Activated CD4-positive, alpha-beta T cell treated with anti-CD3 and anti-CD28 coated beads for 4 hours (primary cell): Measurements from ENCODE around the gene DUS1L.
A peak's percentile ranks its signal among the peaks of the same experiment; 100 is the strongest.

Experiments
- DNase-seq, 2 donors: peaks; one replicate each; pipeline ENCODE4 v3.0.0-alpha.2; 2020

Gene DUS1L

DNA sequence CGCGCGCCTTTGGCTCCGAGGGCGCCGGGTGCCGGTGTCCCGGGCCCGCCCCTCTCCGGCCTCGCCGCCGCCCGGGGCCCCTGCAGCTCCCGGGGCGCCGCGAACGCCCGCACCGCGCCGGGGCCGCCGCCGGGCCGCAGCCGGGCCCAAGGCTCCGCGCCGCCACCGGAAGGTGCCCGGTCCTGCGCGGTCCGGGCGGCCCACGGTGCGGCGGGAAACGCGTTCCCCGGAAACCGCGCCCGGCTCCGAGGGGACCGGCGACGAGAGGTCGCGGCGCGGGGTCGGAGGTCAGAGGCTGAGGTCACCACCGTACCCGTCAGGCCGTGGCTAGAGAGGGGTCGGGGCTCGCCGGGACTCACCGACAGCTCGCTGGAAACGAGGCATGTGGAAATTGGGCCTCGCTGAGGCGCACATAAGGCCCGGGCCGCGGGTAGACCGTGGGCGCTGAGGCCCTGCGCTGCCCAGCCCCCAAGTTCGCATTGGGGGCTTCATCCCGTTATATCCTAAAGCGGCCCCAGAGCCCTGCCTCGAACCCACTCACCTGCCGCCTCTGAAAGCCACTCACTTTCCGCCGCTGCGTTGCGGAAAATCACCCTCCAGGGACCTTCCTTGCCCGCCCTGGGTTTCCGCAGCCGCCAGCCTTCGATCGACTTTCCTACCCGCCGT lies at the start of gene DUS1L:
DUS1L (minus strand) TSS at position 167 of the 666 bp plus-strand sequence. CDS start 745 bp downstream, outside the sequence.
- DNase-seq, result peak; percentile 68 to 72

DNA sequence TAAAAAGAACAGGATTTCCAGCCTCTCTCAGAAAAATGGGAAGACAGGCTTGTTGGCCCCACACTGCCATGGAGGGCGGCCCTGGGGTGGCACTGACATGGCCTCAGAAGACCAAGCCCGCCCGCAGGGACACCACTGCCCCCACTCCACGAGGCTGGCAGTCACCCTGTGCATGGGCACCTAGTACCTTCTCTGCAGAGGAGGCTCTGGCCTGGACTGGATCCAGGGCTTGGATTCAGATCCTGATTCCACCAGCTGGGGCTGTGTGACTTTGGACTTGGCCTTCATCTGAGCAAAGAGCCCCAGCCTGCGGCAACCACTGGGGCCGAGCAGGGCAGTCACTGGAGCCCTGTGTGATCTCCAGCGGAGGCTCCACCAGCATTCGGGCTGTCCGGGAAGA lies 49.3 kb upstream of the DUS1L start:
- DNase-seq, result no peak

DNA sequence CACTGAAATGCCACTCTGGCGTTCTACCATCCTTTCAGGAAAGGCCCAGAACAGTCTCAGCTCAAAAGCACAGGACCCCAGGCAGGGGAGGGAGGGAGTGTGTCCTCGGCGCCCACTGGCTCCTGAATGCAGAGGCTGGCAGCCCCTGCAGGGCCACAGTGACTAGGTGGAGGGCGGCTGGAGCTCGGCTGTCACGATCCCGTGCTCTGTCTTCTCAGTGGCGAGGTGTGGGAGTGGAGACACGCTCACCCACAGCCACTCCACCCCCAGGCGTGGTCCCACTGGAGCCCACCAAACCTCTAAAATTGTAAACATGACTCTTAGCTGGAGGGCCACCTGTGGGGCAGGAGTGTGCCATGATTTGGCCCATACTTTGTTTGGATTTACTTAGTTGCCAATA lies 48.8 kb upstream of the DUS1L start:
- DNase-seq, result no peak

DNA sequence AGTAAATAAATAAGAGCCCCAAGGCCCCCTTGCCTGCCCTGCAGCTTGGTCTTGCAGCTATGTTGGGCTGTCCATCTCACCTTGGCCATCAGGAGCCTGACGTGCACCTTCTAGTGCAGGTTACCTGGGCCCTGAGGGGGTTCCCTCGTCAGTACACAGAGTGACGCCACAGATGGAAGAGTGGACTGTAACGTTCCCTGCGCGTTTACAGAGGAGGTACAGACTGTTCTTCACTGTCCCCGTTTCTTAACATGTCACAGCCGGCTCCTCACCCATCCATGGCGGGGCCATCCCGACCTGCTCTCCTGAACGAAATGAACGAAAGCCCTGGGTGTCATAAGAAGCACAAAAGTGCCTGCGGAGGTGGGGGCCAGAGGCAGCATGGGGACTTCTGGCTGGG lies 48.3 kb upstream of the DUS1L start:
- no peak for DNase-seq

DNA sequence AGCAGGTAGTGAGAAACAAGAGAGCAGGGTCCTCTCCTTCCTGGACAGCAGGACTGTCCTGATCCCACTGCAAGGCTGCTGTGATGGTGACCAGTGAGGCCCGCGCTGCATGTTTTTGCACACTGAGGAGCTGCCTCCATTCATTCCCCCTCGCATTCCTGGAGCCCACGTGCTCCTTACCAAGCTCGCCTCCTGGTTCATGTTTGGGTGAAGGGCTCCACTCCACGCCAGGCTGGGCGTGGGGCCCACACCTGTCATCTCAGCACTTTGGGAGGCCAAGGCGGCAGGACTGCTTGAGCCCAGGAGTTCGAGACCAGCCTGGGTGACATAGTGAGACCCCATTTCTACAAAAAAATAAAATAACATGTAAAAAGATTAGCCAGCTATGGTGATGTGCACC lies 47.8 kb upstream of the DUS1L start:
- no peak for DNase-seq

DNA sequence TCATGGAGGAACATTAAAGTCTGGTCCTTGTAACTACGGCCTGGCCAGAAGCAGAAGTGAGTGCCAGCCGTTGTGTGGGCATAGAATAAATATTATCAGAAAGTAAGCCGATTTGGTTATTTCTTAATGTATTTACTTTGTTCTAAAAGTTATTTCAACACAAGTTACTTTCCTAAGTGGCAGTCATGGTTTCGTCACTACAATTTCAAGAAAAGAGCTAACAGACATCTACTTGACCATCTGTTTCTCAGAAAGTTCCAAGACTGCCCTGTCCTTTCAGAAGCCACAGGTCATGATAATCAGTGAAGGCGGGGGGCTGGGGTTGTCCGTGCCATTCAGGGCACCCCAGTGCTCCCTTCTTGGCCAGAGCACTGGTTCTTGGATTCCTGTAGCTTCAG lies 47.3 kb upstream of the DUS1L start:
- no peak for DNase-seq

DNA sequence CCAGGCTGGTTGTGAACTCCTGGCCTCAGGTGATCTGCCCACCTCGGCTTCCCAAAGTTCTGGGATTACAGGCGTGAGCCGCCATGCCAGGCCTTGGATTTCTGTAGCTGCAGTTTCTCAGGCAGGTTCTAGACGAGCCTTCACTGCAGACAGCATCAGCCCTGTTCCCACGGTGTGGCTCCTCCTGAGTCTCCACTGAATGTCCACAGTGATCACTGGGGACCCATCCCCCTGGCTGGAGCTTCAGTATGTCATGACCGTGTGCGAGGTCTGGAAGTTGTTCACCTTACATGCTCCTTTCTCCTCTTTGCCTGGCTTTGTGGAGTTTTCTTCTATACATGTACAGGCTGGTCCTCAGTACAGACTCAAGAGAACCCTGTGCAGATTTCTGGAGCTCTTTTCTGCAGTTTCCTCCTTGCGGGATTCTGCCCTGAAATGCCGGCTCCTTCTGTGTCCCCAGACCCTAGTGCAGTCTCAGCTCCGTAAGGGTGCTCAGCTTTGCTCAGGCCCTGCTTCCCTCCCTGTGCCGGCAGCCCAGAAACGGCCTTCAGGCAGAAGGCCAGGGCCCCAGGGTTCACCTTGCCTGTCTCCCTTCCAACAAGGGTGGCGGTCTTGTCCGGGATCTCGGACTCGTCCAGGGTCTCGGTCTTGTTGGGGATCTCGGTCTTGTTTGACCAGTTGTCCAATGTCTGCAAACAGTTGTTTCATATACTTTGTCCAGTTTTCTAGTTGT lies 46.7 kb upstream of the DUS1L start:
- DNase-seq, result no peak

DNA sequence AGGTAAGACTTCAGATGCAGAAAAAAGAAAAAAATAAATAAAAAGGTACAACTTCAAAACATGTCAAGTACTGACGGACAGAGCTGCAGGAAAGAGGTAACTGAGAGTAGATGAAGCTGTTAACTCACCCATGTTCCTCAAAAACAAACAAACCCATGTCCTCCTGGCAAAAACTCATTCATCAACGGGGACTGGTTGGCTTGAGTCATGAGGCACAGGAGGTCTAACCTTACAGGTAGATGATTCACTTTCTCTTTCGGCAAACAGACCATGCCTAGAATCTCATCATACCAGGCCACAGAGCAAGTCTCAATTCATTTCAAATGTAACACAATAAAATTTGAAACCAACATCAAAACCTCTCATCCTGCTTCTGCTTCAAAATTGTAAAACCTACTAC lies 44.7 kb upstream of the DUS1L start:
- no peak for DNase-seq

DNA sequence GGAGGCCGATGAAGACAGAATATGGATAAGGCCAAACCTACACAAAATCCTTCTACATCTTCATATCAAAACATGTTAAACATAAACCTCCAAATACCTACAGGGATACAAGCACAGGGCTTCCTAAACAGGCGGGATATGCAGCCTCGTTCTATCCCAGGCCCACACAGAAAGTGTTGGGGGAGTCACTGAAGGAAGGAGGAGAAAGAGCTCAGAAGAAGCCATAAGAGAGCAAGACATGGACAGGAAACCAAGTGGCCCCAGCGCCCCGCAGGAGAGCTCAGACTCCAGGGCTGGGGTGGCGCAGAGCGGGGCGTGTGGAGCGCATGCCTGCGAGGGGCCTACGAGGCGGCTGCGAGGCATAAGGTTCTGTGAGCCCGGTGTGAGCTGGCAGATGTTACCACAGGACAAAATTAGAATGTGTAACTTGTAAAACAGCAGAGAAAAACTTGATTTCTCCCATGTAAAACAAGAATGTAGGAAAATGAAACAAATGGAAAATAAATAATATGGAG lies 43.4 kb upstream of the DUS1L start:
- no peak for DNase-seq

DNA sequence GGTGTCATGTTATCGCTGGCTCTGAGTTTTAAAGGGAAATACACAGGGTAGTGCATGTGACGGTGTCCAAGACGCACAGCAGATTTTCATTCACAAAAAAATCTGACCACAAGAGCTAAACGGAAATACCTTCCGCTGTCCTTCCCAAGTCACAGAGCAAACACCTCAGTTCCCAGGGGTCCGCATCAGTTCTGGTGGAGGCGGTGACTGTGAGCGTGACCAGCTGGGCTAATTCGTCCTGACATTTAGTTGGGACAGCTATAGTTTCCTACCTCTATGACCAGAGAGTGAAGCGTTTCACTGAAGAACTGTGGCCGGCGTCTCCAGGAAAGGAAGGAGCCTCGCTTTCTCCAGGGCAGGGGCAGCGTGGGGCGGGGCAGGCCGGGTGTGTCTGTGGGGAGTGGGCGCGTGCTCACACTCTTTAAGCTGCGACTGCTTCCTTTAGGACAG lies 42.9 kb upstream of the DUS1L start:
- DNase-seq, result no peak

DNA sequence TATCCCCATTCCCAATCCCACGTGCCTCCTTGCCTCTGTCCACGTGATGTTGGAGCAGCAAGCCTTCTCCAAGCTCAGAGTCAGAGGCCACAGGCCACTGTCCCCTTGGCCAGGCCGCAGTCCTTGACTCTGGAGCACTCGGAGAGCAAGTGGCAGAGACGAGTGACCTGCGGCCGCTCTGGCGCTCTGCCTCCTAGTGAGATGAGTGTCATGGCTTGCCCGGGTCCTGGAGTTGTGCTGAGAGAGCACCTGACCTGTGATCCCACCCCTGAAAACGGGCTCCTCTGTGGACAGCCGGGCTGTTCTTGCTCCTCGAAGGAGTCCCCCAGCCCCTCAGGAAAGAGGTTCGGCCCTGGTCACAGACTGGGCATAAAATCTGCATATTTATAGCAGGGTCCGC lies 42.4 kb upstream of the DUS1L start:
- DNase-seq, result no peak

DNA sequence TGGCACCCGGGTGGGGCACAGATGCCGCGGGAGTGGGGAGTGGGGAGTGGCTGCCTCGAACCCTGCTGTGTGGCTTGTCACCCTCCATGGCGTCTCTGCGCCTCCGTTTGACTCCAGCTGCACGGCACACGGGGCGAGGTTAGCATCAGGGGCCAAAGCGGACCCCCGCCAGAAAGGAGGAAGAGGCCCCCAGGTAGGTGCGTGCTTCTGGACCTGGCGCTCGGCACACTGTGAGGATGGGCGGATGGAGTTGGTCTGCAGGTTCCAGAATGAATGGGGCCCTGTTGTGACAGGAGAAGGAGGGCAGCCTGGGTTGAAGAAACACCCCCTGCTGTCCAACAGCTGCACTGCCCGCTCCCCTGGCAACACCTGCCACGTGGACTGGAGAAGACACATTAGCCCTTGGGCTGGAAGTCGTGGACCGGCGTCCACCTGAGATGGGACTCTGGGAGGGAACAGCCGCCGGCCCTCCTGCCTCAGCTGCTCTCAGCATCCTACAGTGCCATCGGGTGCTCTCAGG lies 41.8 kb upstream of the DUS1L start:
- DNase-seq, result no peak

DNA sequence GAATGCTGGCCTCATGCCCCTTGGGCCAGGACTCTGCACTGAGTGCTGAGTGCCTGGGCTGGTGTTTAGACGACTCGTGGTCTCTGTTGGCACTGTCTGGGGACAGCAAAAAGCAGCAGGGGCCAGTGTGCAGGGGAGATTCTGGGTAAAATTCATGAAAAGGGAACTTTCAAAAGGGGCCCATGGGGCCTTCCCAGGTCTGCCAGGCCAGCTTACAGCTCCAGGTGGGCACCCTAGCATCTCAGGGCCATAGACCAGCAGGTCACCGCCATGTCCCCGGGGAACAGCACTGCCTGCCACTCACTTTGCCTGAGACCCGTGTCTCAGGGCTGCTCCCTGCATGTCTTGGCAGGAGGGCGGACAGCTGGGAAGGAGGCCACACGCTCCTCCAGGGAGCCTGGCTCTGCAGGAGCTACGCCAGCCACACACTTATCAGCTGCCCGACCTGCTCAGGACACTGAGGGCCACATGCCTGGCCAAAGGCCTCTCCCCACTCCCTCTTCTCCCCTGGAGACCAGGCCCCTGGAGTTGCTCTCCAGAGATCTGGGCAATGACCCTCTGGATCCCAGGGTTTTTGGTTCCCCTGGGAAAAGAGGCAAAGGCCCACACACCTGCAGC lies 41.2 kb upstream of the DUS1L start:
- no peak for DNase-seq

DNA sequence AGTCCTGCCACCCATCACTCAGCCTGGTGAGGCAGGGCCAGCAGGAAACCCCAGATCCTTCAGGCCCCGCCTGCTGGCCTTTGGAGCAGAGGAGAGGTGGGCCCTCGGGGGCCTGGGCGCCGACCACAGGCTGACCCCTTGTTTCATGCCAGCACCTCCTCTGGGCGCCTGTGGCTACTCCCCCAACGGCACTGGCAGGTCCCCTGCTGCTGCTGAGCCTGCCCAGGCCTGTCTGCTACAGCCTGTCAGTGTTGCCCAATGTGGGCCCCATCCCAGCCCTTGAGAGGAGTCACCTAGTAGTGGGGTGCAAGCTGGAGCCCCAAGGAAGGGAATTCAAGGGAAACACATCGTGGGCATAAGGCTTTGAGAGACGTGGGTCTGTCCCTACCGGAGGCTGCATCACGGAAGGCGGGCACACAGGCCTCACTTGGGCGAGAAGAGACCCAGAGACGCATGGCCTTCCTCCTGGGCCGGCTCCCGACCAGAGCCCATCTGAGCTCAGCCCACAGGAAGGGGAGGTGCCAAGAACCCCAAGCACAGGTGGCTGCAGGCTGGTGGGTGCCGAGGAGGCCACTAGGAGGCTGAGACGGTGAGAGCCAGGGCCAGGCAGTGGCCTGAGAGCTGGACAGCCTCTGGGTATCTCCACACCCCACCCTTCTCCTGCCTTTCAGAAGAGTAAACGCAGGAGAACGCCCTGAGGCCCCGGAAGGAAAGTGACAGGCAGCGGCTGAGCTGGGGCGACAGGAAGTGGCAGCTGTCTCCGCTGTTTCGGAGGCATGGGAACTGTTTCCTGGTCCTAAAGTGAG lies 40.5 kb upstream of the DUS1L start:
- DNase-seq, result peak; percentile 50 to 57

DNA sequence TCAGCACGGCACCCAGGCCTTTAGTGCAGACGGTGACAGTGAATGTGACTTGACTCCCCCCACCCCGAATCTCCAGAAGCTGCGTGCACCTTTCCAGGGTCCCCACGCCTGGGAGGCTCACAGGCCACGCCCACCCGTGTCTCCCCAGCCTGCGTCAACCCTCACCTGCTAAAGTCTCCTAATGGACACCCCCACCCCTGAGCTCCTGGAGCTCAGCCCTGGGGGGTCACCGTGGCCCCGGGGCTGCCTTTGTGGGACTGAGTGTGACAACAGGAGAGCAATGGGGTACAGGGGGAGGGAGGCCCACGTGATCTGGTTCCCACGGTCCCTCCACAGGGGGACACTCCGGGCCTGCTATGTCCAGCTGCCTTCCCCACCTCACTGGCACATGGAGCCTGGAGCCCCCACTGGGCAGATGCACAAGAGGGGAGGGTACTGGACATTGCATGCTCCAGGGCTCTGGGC lies 39.8 kb upstream of the DUS1L start:
- no peak for DNase-seq

DNA sequence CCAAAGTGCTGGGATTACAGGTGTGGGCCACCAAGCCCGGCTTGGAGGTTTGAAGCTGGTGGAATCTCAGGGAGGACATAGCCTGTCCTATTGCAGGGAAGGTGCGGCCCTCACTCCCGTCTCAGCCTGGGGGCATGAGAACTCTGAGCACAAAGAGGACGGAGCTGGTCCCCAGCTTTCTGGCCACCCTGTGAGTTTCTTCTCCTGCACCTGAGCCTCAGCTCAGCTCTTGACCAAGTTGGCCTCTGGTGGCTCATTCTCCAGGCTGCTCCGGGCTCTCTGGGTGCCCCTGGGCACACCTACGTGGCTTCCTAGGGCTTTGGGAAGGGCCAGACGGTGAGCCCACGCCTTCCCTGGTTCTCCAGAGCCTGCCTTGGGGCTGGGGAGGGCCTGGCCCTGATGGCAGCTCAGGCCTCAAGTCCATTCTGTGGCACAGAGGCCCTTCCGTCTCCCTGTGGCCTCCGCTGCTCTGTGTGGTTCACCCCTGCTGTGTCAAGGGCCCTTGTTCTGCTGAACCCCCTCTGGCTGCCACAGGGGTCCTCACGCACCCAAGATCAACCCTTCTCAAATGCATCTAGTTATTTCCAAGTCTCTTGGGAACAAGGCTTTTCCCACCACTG lies 39.3 kb upstream of the DUS1L start:
- no peak for DNase-seq

DNA sequence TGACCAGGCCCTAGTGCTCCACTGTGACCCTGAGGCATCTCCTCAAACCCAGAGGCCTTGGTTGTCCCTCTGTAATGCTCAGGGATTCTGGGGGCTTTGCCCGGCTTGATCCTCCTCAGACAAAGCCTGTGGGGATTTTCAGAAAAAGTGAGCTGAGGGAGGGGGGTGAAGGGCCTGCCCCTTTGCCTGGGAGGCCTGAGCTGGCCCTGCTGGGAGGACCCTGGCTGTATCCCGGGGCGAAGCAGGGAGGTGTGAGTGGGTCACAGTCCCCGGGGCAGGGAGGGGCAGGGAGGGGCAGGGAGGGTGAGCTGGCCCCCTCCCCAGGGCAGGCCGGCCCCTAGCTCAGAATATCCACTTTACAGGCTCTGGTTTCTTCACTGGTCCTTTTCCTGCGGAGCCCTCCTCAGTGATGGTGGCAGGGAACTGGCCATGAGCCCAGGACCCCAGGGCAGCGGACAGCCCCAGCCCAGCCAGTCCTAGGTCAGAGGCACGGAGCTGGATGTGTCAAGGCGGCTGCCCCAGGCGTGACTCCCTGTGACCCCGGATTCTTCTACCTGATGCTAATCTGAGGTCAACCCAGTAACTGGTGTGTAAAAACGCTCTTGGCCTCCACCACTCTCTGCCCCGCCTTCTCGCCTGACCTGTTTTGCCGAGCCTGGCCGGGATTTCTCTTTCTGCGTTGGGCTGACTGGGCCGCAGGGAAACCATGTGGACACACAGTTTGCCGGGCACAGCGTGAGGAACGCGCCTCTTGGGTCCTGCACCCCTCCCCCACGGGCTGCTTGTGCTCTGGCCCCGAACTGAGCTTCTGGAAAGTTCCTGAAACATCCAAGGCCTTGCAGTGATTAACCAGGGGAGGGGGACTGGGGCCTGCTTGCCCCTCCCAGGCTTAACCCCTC lies 38.2 kb upstream of the DUS1L start:
- no peak for DNase-seq

DNA sequence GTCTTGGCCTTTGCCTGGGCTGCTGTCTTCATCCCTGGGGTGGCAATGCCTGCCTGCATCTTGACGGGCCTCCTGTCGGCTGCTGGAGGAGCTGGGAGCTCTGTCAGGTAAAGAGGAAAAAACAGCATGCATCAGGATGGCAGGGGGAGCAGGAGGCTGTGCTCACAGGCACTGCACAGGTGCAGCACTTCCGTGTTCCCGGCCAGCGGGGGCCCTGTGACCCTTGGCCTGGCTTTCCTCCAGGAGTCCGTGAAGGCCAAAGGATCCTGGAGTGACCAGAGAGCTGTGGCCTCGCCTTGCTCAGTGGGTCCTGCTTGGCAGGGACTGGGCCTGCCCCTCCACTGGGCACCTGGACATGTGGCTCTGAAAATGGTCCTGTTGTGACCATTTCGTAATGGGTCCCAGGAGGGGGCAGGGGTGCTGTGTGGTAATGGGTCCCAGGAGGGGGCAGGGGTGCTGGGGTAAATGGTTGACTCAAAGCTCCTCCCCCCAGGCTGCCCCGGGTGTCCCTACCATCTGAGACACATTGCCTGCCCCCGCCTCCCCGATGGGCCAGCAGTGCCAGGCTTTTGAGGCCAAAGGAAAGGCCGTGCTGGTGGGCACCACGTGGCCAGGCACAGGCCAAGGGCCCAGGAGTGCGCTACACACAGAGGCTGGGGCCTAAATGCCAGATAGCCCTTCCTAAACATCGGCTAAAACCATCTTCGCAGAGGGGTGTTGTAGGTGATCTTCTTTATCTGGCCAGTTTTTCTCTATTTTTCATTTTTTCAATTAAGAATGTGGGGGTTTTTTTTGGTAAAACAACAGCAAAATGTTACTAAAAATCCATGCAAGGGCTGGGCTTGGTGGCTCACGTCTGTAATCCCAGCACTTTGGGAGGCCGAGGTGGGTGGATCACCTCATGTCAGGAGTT lies 36.4 kb upstream of the DUS1L start:
- no peak for DNase-seq

DNA sequence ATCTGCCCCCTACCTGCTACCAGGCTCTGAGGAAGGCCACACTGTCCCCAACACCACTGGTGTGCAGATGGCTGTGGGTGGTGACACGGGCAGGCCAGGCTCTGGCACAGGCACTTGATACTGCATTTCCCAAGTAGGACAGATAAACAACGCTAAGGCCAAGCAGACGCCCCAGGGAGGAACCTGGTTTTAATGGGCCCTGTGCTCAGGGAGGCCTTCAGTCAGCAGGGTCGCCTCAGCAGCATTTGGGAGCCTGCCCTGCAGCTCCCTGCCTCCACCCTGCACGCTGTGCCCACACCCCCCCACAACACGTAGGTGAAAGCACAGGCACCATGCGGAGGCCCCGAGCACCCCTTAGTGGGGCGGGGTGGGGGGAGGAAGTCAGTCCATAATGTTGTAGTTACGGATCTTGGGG lies 35.7 kb upstream of the DUS1L start:
- DNase-seq, result no peak
